Camera-type eye (tissue), 1 donor: ENCODE measurements around the gene SACS. TPM values are rescaled to one million over a fixed set of nuclear protein-coding genes. Genes with fewer than 3 reads are reported as not detected.

Experiments
- total RNA-seq: library from RNA; depleted of rRNA; stranded (reverse); fragments of >200 nt; gene quantifications from one replicate; pipeline ENCODE4 v1.2.3, GENCODE V29; 2014

Gene SACS, protein sequence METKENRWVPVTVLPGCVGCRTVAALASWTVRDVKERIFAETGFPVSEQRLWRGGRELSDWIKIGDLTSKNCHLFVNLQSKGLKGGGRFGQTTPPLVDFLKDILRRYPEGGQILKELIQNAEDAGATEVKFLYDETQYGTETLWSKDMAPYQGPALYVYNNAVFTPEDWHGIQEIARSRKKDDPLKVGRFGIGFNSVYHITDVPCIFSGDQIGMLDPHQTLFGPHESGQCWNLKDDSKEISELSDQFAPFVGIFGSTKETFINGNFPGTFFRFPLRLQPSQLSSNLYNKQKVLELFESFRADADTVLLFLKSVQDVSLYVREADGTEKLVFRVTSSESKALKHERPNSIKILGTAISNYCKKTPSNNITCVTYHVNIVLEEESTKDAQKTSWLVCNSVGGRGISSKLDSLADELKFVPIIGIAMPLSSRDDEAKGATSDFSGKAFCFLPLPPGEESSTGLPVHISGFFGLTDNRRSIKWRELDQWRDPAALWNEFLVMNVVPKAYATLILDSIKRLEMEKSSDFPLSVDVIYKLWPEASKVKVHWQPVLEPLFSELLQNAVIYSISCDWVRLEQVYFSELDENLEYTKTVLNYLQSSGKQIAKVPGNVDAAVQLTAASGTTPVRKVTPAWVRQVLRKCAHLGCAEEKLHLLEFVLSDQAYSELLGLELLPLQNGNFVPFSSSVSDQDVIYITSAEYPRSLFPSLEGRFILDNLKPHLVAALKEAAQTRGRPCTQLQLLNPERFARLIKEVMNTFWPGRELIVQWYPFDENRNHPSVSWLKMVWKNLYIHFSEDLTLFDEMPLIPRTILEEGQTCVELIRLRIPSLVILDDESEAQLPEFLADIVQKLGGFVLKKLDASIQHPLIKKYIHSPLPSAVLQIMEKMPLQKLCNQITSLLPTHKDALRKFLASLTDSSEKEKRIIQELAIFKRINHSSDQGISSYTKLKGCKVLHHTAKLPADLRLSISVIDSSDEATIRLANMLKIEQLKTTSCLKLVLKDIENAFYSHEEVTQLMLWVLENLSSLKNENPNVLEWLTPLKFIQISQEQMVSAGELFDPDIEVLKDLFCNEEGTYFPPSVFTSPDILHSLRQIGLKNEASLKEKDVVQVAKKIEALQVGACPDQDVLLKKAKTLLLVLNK (N-terminal part only)
- total RNA-seq = 94.6 TPM

DNA sequence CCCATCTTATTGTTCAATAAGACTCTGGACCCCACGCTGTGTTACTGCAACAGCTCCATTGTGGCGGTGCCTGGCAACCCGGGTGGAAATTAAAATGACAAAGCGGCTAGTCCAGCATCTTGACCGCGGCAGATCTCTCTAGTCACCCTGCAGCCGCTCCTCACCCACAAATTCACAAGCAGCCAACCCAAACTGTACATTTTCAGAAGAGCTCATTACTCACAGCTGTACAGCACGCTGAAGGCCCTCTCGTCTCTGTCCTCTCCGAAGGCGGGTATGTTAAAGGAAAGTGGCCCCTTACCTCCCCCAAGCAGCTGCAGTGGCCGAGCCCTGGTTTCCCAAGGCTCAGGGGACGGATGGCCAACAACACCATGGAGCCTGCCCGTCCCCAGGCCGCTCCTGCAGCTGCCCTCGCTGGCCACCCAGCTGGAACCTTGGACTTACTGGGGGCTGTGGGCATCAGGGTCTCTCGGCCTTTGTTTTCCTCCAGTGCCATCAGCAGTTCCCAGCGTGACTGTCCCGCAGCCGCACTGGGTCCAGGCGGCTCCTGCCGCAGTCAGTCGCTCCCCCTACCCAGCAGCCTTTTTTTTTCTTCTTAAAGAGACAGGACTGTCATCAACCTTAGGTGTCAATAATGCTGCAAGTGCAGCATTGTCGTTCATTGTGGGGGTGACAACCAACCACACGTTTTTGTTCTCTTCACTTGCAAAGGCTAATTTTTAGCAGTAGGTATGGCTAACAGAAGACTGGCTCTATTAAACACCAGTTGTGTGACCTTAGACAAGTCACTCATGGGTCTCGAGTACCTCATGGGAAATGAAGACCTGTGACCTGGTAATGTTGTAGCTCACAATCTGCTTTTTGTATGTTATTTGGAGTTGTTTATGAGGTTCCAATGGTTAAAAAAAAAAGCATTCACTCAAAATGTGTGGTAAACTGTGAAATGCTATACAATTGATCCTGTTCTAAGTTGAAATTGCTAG is at the start of gene SACS:
Gene SACS (minus strand): TSS at position 532 of the 983 bp plus-strand sequence. CDS start 22,463 bp downstream, outside the sequence.

Other genes with a start within 250 kb of the SACS start
- gene TNFRSF19, start 136.7 kb upstream of the SACS start, total RNA-seq = 47.8 TPM